ENCODE results near the gene SLMAP. TPM values are rescaled to one million over a fixed set of nuclear protein-coding genes. Genes with fewer than 3 reads are reported as not detected.

The SLMAP gene
- total and polyA plus RNA-seq, 2 of the 13 experiments (the other 11 are each of a cell fraction or from before 2014, with no cell fraction given) = 24.0 to 48.3 TPM

GRCh38 chr3:57923101-57923500 is 167.0 kb downstream of the SLMAP start:
- intact Hi-C loops (cut with micrococcal nuclease; ENCODE audit: unreplicated experiment) = no loop called here
- Histone ChIP-seq H4K20me1 (ENCODE audit: insufficient read depth, low read length) (no peaks in the 10 kb centered on the region), H2AFZ (ENCODE audit: low read length) (no peak overlapping the region), H3K27me3 (ENCODE audit: control insufficient read depth in 1 of 2, insufficient read depth in 2 of 2, low read length in 2 of 2) (no peaks in the 10 kb centered on the region), H3K36me3 (replicated peaks in 1 of 2; ENCODE audit: control insufficient read depth in 1 of 2, insufficient read depth in 2 of 2, low read length in 2 of 2) (peaks cover 8 to 46% of the 10 kb centered on the region in 2 experiments), H3K27ac (ENCODE audit: extremely low read length, insufficient read depth, low read length) (no peak overlapping the region), H3K9ac (ENCODE audit: insufficient read depth, low read depth, low read length) (no peak overlapping the region), H3K9me3 (ENCODE audit: low read length) (no peaks in the 10 kb centered on the region), H3K4me1 (ENCODE audit: insufficient read depth, low read length) (no peaks in the 10 kb centered on the region), H3K4me3 (replicated peaks in 1 of 3; ENCODE audit: insufficient read depth in 1 of 3, low read depth in 2 of 3, low read length in 3 of 3) (no peak overlapping the region), H3K4me2 (ENCODE audit: low read depth, low read length) (no peak overlapping the region), H3K79me2 (ENCODE audit: insufficient read depth, low read length) (no peaks in the 10 kb centered on the region)
- BruUV-seq (replicated peaks) = no TSS peak
- FAIRE-seq (no peak), ATAC-seq (no peak), DNase-seq (ENCODE audit: low spot score) (no peak)
- TF ChIP-seq E2F2 (CRISPR knock-in tag; IDR thresholded peaks at IDR 0.05; ENCODE audit: borderline replicate concordance) (no peak), CEBPG (CRISPR knock-in tag; IDR thresholded peaks at IDR 0.05) (no peak), NCOA5 (CRISPR knock-in tag; IDR thresholded peaks at IDR 0.05) (no peak), NBN (conservative IDR thresholded peaks at IDR 0.05) (no peak), SIX4 (CRISPR knock-in tag; IDR thresholded peaks at IDR 0.05) (no peak), NFATC3 (CRISPR knock-in tag; IDR thresholded peaks at IDR 0.05) (no peak), PRDM10 (CRISPR knock-in tag; IDR thresholded peaks at IDR 0.05; ENCODE audit: low read depth) (no peak), THYN1 (CRISPR knock-in tag; IDR thresholded peaks at IDR 0.05; ENCODE audit: borderline replicate concordance, low read depth) (no peak), XRCC5 (optimal IDR thresholded peaks at IDR 0.05; ENCODE audit: low read length) (no peak), KLF16 (CRISPR knock-in tag; IDR thresholded peaks at IDR 0.05) (no peak), ZNF841 (CRISPR knock-in tag; IDR thresholded peaks at IDR 0.05; ENCODE audit: borderline replicate concordance) (no peak), ZNF180 (CRISPR knock-in tag; IDR thresholded peaks at IDR 0.05; ENCODE audit: borderline replicate concordance, low read depth) (no peak), SAP130 (CRISPR knock-in tag; IDR thresholded peaks at IDR 0.05; ENCODE audit: low read depth) (no peak), ZFP36 (IDR thresholded peaks at IDR 0.05; ENCODE audit: borderline replicate concordance, low read depth, low read length, partially characterized antibody) (no peak), ATF6 (CRISPR knock-in tag; conservative IDR thresholded peaks at IDR 0.05) (no peak), KDM2A (CRISPR knock-in tag; IDR thresholded peaks at IDR 0.05; ENCODE audit: borderline replicate concordance, low read depth) (no peak), CSRNP2 (CRISPR knock-in tag; conservative IDR thresholded peaks at IDR 0.05; ENCODE audit: low read depth) (no peak), ZNF773 (CRISPR knock-in tag; IDR thresholded peaks at IDR 0.05; ENCODE audit: borderline replicate concordance) (no peak)
- in situ Hi-C loops (cut with HindIII; ENCODE audit: extremely low pct_ligation_motif_present, low pct_unique_long_range_greater_than_20kb) = no loop called here
- ChIA-PET POLR2A (no interaction called here), CTCF (ENCODE audit: low intra/inter-chr PET ratio, low total read pairs) (no interaction called here)
